Tibial nerve (tissue), 4 donors: Measurements from ENCODE around the gene KCNQ1.

ENCODE experiments used
- EP300 ChIP-seq, 2 donors: sonication (generic); formaldehyde crosslinking; IDR thresholded peaks; one replicate each; pipeline ENCODE4 v1.6.1; 2017; ENCODE audit warnings: antibody characterized with exemption in 2 of 2, mild to moderate bottlenecking in 1 of 2
- POLR2A ChIP-seq, 2 donors: fragments of 450-650 bp; IDR thresholded peaks; one replicate each; pipeline ENCODE4 v1.6.1; 2017; ENCODE audit warnings: antibody characterized with exemption in 2 of 2, mild to moderate bottlenecking in 2 of 2, moderate library complexity in 2 of 2
- TF ChIP-seq, protein P1 (sequence below), 5 experiments: fragments of 200-600 bp in 3 of 5; fragments of 450-650 bp in 2 of 5; sonication (generic) in 3 of 5; IDR thresholded peaks; one replicate each; pipeline ENCODE4 v1.5.1; 2016 to 2019; ENCODE audit warnings: antibody characterized with exemption in 5 of 5, mild to moderate bottlenecking in 3 of 5, moderate library complexity in 2 of 5

DNA sequence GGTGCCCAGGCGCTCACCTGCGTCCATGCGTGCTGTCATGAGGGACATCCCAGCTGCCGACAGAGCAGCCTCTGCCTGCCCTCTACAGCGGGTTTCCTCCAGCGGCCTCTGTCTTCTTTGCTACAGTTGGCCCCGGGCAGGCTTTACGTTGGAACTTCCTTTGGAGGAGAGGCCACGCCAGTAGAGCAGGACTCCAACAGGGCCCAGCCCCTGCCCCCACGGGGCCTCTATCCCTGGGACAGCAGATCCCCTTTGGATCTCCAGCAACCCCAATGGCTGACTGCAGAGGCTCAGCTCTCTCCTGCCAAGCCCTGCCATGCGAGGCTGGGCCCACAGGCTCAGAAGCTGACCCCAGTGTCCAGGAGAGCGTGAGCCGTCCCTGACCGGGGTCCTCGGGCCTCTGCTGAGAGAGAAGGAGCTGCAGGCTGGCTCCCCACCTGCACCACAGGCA is 12.6 kb upstream of the KCNQ1 start:
- TF ChIP-seq, protein P1, sequence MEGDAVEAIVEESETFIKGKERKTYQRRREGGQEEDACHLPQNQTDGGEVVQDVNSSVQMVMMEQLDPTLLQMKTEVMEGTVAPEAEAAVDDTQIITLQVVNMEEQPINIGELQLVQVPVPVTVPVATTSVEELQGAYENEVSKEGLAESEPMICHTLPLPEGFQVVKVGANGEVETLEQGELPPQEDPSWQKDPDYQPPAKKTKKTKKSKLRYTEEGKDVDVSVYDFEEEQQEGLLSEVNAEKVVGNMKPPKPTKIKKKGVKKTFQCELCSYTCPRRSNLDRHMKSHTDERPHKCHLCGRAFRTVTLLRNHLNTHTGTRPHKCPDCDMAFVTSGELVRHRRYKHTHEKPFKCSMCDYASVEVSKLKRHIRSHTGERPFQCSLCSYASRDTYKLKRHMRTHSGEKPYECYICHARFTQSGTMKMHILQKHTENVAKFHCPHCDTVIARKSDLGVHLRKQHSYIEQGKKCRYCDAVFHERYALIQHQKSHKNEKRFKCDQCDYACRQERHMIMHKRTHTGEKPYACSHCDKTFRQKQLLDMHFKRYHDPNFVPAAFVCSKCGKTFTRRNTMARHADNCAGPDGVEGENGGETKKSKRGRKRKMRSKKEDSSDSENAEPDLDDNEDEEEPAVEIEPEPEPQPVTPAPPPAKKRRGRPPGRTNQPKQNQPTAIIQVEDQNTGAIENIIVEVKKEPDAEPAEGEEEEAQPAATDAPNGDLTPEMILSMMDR (IDR thresholded peaks at IDR 0.05): no peak
- TF ChIP-seq EP300 (IDR thresholded peaks at IDR 0.05): no peak
- no peak for TF ChIP-seq POLR2A (IDR thresholded peaks at IDR 0.05)
